HepG2 (cell line): Measurements from ENCODE around the gene RREB1. TPM values are rescaled to one million over a fixed set of nuclear protein-coding genes. Genes with fewer than 3 reads are reported as not detected.

ENCODE experiments used
- CBFB ChIP-seq: sonication (generic); formaldehyde crosslinking; IDR thresholded peaks from 2 replicates; pipeline ENCODE4 v1.4.0; 2020; ENCODE audit warnings: missing genetic modification reagents
- DNMT1 ChIP-seq: sonication (generic); formaldehyde crosslinking; IDR thresholded peaks from 2 replicates; pipeline ENCODE4 v1.5.1; 2020; ENCODE audit warnings: mild to moderate bottlenecking, missing genetic modification reagents
- ELF3 ChIP-seq: IDR thresholded peaks from 2 replicates; pipeline ENCODE4 v1.6.1; 2016; ENCODE audit warnings: missing genetic modification reagents, missing compliant biosample characterization
- HBP1 ChIP-seq: IDR thresholded peaks from 2 replicates; pipeline ENCODE4 v1.6.1; 2016; ENCODE audit warnings: low read depth, control low read depth
- HDAC2 ChIP-seq: sonication (generic); formaldehyde crosslinking; IDR thresholded peaks from 2 replicates; pipeline ENCODE4 v1.4.0; 2020; ENCODE audit warnings: missing genetic modification reagents
- HNRNPLL ChIP-seq: fragments of 200-400 bp; formaldehyde crosslinking; IDR thresholded peaks from 2 replicates; pipeline ENCODE4 v1.6.1; 2017; ENCODE audit warnings: mild to moderate bottlenecking, low read depth, low read length; ENCODE audit not compliant: poor library complexity, severe bottlenecking
- IRF1 ChIP-seq: sonication (generic); formaldehyde crosslinking; IDR thresholded peaks from 2 replicates; pipeline ENCODE4 v1.4.0; 2020; ENCODE audit warnings: low read depth, mild to moderate bottlenecking, missing genetic modification reagents
- PHF20 ChIP-seq: sonication (generic); formaldehyde crosslinking; IDR thresholded peaks from 2 replicates; pipeline ENCODE4 v1.5.0; 2020; ENCODE audit warnings: mild to moderate bottlenecking, missing genetic modification reagents
- PRMT3 ChIP-seq: sonication (generic); formaldehyde crosslinking; IDR thresholded peaks from 2 replicates; pipeline ENCODE4 v1.8.1; 2022; ENCODE audit warnings: low read depth, mild to moderate bottlenecking, moderate library complexity, missing genetic modification reagents, borderline replicate concordance
- ZBTB38 ChIP-seq: sonication (generic); formaldehyde crosslinking; IDR thresholded peaks from 2 replicates; pipeline ENCODE4 v1.5.1; 2020; ENCODE audit warnings: mild to moderate bottlenecking, missing genetic modification reagents
- ZHX2 ChIP-seq, 2 experiments: sonication (generic) in 1 of 2; formaldehyde crosslinking in 1 of 2; IDR thresholded peaks; 2 replicates each; pipeline versions ENCODE4 v1.6.1 to v1.9.0; 2014 to 2022; ENCODE audit warnings: antibody characterized with exemption in 1 of 2, borderline replicate concordance in 1 of 2, inconsistent platforms in 1 of 2, low read depth in 1 of 2, missing genetic modification reagents in 1 of 2
- ZNF232 ChIP-seq: sonication (generic); formaldehyde crosslinking; IDR thresholded peaks from 2 replicates; pipeline ENCODE4 v1.4.0; 2020; ENCODE audit warnings: missing genetic modification reagents, borderline replicate concordance
- ZNF256 ChIP-seq: sonication (generic); formaldehyde crosslinking; conservative IDR thresholded peaks from 2 replicates; pipeline ENCODE4 v1.4.0; 2020; ENCODE audit warnings: missing genetic modification reagents
- ZNF292 ChIP-seq: sonication (generic); formaldehyde crosslinking; IDR thresholded peaks from 2 replicates; pipeline ENCODE4 v1.8.1; 2022; ENCODE audit warnings: mild to moderate bottlenecking, low read depth, missing genetic modification reagents, borderline replicate concordance
- ZNF572 ChIP-seq: sonication (generic); formaldehyde crosslinking; IDR thresholded peaks from 2 replicates; pipeline ENCODE4 v1.5.1; 2020; ENCODE audit warnings: mild to moderate bottlenecking, missing genetic modification reagents
- ZNF577 ChIP-seq: sonication (generic); formaldehyde crosslinking; IDR thresholded peaks from 2 replicates; pipeline ENCODE4 v1.4.0; 2020; ENCODE audit warnings: mild to moderate bottlenecking, low read depth, missing genetic modification reagents, borderline replicate concordance
- ZNF703 ChIP-seq: sonication (generic); formaldehyde crosslinking; IDR thresholded peaks from 2 replicates; pipeline ENCODE4 v1.5.1; 2020; ENCODE audit warnings: missing genetic modification reagents, mild to moderate bottlenecking, moderate library complexity, borderline replicate concordance
- ZSCAN12 ChIP-seq: sonication (generic); formaldehyde crosslinking; IDR thresholded peaks from 2 replicates; pipeline ENCODE4 v1.9.0; 2021; ENCODE audit warnings: mild to moderate bottlenecking, missing genetic modification reagents
- ZSCAN5A ChIP-seq: sonication (generic); formaldehyde crosslinking; IDR thresholded peaks from 2 replicates; pipeline ENCODE4 v1.8.0; 2022; ENCODE audit warnings: mild to moderate bottlenecking, missing genetic modification reagents, borderline replicate concordance
- polyA plus RNA-seq, 8 experiments: library from polyadenylated mRNA; depleted of rRNA in 3 of 8; stranded (reverse) in 7 of 8; unstranded in 1 of 8; fragments of >200 nt; fragmentation: Illumina TruSeq in 4 of 8; extraction: Trizol in 4 of 8; gene quantifications; 2 replicates each; pipeline versions ENCODE4 v1.2.1 to v1.2.3, GENCODE V29; 2011 to 2016; ENCODE audit warnings: low read depth in 4 of 8, missing spikeins in 1 of 8, mixed read lengths in 1 of 8; ENCODE audit not compliant: insufficient read depth in 1 of 8
- total RNA-seq, 5 experiments: library from RNA; depleted of rRNA; stranded (reverse); fragments of >200 nt; fragmentation: Illumina TruSeq; extraction: Trizol; gene quantifications; 2 replicates each; pipeline ENCODE4 v1.2.3, GENCODE V29; 2016; ENCODE audit warnings: low read depth in 1 of 5

RREB1 gene
- total and polyA plus RNA-seq, 2 of the 13 experiments (the other 11 are each of a cell fraction or from before 2014, with no cell fraction given) = 6.1 to 23.2 TPM

GRCh38 chr6:7161253-7161623, 53.5 kb downstream of the RREB1 start (continued):
- TF ChIP-seq ZHX2 (IDR thresholded peaks at IDR 0.05; ENCODE audit: low read depth) = no peak
- no peak for TF ChIP-seq ZHX2 (CRISPR knock-in tag; IDR thresholded peaks at IDR 0.05; ENCODE audit: borderline replicate concordance)
- TF ChIP-seq ELF3 (CRISPR knock-in tag) = 0 out of 2 replicates have a peak, but pooled peaks have one; percentile 35
- no peak for TF ChIP-seq ZBTB38 (CRISPR knock-in tag)
- no peak for TF ChIP-seq PHF20 (CRISPR knock-in tag)
- 0 out of 2 replicates have a peak, but pooled peaks have one; percentile 53 for TF ChIP-seq IRF1 (CRISPR knock-in tag)
- TF ChIP-seq ZNF577 (CRISPR knock-in tag) = no peak
- TF ChIP-seq ZNF572 (CRISPR knock-in tag) = no peak
- no peak for TF ChIP-seq HNRNPLL
- no peak for TF ChIP-seq ZNF232 (CRISPR knock-in tag)
- no peak for TF ChIP-seq CBFB
- TF ChIP-seq ZSCAN5A (CRISPR knock-in tag) = no peak
- TF ChIP-seq HDAC2 = no peak
- TF ChIP-seq ZNF703 (CRISPR knock-in tag) = no peak
- TF ChIP-seq DNMT1 (CRISPR knock-in tag) = no peak
- TF ChIP-seq ZNF292 = no peak
- TF ChIP-seq ZNF256 (CRISPR knock-in tag) = no peak
- TF ChIP-seq ZSCAN12 (CRISPR knock-in tag) = no peak
- TF ChIP-seq HBP1 = peak; percentile 55; the same call in 1 of the 2 replicates
- no peak for TF ChIP-seq PRMT3 (CRISPR knock-in tag)
